ENCODE data around the gene ZNF311. TPM values are rescaled to one million over a fixed set of nuclear protein-coding genes. Genes with fewer than 3 reads are reported as not detected.

The ZNF311 gene
- 1.0 TPM for polyA plus RNA-seq (2013, experiment 1 of 4)
- 1.5 TPM for polyA plus RNA-seq (2013, experiment 2 of 4)
- polyA plus RNA-seq (2013, experiment 3 of 4), result 0.48 TPM
- 0.77 TPM for polyA plus RNA-seq (2013, experiment 4 of 4)

DNA sequence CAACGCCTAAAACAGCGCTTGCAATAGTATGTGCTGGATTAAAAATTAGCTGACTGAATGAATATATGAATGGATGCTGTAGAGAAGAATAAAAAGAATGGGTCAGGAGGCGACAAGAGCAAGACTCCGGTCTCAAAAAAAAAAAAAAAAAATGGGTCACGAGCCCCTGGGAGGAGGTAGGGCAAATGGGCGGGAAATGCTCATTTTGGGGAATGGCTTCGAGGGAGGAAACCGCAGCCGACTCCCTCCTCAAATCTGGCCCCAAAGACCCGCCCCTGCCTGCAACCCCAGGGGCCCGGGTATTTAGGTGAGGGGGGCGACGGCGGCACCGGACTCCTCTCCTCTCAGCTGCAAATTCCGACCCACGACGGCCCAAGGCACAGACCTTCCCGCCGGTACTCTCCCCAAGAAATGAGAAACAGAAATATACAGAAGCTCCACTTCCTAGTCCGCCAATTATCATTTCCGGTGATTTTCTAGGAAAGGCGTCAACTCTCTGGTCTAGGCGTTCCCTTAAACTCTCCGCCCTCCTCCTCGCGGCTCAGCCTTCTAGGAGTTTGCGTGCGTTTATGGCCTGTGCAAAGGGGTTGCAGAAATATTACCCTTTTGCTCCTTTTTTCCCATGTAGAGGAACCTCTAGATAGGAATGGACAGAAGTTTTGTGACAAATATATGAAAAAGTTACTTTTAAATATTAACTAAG is at the start of gene ZNF311:
Gene ZNF311, minus strand, starts transcription at position 133 of the 703 bp plus-strand sequence. CDS start 1,361 bp downstream, outside the sequence.
- H3K27me3 ChIP-seq (ENCODE audit: control insufficient read depth, insufficient read depth, low read length, poor library complexity, severe bottlenecking), result peaks cover 41% of the 10 kb centered on the region
- H3K4me1 ChIP-seq (ENCODE audit: control insufficient read depth, insufficient read depth, low read length), result no peaks in the 10 kb centered on the region
- peak within 1 kb of the TSS; percentile 11 for H3K4me3 ChIP-seq (ENCODE audit: insufficient read depth, low read depth, low read length)
- WGBS, 2 experiments, result 72 to 75% methylated on average over 29 of the region's 29 CpGs
- H3K9me3 ChIP-seq (ENCODE audit: control insufficient read depth, low read length), result no peaks in the 10 kb centered on the region
- no peaks in the 10 kb centered on the region for H3K36me3 ChIP-seq (ENCODE audit: control insufficient read depth, insufficient read depth, low read length)
- H3K27ac ChIP-seq (ENCODE audit: insufficient read depth, low read depth, low read length, poor library complexity, severe bottlenecking), result no peak within 1 kb of the TSS

DNA sequence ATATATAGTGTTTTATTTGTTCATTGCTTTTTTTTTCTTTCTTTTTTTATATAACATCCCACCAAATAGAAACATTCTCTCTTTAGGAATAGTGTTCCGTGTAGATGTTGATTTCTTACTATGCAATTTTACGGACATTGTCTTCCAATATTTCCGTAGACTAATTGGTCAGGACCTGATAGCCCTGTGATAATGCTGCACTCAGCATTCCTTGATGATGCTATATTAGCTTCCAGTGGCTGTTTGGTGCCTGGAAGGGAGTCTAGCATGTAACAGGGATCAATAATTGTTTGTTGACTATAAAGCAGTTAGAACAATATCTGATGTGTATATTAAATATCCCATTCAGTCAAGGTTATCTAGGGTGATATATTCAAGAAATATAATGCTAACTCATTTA is 46.6 kb upstream of the ZNF311 start:
- WGBS, 2 experiments, result 96 to 97% methylated on average over 3 of the region's 3 CpGs
- H3K27me3 ChIP-seq (ENCODE audit: control insufficient read depth, insufficient read depth, low read length, poor library complexity, severe bottlenecking), result no peaks in the 10 kb centered on the region
- no peaks in the 10 kb centered on the region for H3K9me3 ChIP-seq (ENCODE audit: control insufficient read depth, low read length)

DNA sequence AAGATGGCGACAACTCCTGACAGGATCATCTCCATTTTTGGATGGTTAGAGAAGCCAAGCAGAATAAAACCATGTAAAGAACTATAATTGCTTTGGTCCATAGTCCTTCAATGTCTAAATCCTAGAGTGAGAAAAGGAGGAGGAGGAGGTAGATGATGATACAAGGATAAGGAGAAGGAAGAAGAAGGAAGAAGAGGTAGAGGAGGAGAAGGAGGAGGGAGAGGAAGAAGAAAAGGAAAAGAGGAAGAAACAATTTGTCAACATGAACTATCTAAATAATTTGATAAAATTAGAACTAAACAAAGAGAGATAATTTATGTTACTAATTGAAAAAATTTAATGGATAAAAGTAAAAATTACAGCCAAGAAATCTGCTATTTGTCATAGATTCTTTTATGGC is 40.0 kb upstream of the ZNF311 start, which contains the start of gene OR2W1:
Gene OR2W1, minus strand, starts transcription at position 101 of the 400 bp plus-strand sequence. Its CDS starts 0 bp downstream, at position 101.
- H3K36me3 ChIP-seq (ENCODE audit: control insufficient read depth, insufficient read depth, low read length), result no peaks in the 10 kb centered on the region
- H3K4me3 ChIP-seq (ENCODE audit: insufficient read depth, low read depth, low read length), result no peak within 1 kb of the TSS
- H3K4me1 ChIP-seq (ENCODE audit: control insufficient read depth, insufficient read depth, low read length), result no peaks in the 10 kb centered on the region
- no peak within 1 kb of the TSS for H3K27ac ChIP-seq (ENCODE audit: insufficient read depth, low read depth, low read length, poor library complexity, severe bottlenecking)
- no peaks in the 10 kb centered on the region for H3K9me3 ChIP-seq (ENCODE audit: control insufficient read depth, low read length)
- 90 to 100% methylated on average over 1 of the region's 1 CpG for WGBS, 2 experiments
- no peaks in the 10 kb centered on the region for H3K27me3 ChIP-seq (ENCODE audit: control insufficient read depth, insufficient read depth, low read length, poor library complexity, severe bottlenecking)

More for the DNA sequence above, 46.6 kb upstream of the ZNF311 start:
- H3K4me3 ChIP-seq (ENCODE audit: insufficient read depth, low read depth, low read length), result no peak overlapping the region
- H3K27ac ChIP-seq (ENCODE audit: insufficient read depth, low read depth, low read length, poor library complexity, severe bottlenecking), result no peak overlapping the region
- H3K4me1 ChIP-seq (ENCODE audit: control insufficient read depth, insufficient read depth, low read length), result no peaks in the 10 kb centered on the region
- no peaks in the 10 kb centered on the region for H3K36me3 ChIP-seq (ENCODE audit: control insufficient read depth, insufficient read depth, low read length)

DNA sequence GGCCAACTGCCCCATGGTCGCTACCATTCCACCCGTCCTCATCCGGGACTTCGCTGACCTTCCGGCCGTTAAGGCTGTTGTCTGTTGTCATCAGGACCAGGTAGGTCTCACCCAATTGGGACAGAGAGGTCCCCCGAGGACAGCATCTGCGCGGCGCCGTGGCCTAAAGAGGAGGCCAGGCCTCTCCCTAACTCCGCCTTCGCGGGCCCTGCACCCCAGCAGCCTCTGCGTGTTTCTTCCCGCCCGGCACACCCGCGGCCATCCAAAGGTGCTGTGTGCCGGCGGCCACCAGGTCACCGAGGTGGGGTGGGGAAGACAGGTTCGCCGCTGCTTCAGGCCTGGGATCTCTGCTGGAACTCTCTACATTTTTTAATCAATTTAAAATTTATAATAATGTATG is 30.8 kb upstream of the ZNF311 start:
- H3K36me3 ChIP-seq (ENCODE audit: control insufficient read depth, insufficient read depth, low read length), result no peaks in the 10 kb centered on the region
- no peak overlapping the region for H3K4me3 ChIP-seq (ENCODE audit: insufficient read depth, low read depth, low read length)
- H3K4me1 ChIP-seq (ENCODE audit: control insufficient read depth, insufficient read depth, low read length), result no peaks in the 10 kb centered on the region
- 94 to 97% methylated on average over 21 to 23 of the region's 24 CpGs for WGBS, 2 experiments
- H3K27me3 ChIP-seq (ENCODE audit: control insufficient read depth, insufficient read depth, low read length, poor library complexity, severe bottlenecking), result no peaks in the 10 kb centered on the region
- H3K27ac ChIP-seq (ENCODE audit: insufficient read depth, low read depth, low read length, poor library complexity, severe bottlenecking), result no peak overlapping the region
- no peaks in the 10 kb centered on the region for H3K9me3 ChIP-seq (ENCODE audit: control insufficient read depth, low read length)

DNA sequence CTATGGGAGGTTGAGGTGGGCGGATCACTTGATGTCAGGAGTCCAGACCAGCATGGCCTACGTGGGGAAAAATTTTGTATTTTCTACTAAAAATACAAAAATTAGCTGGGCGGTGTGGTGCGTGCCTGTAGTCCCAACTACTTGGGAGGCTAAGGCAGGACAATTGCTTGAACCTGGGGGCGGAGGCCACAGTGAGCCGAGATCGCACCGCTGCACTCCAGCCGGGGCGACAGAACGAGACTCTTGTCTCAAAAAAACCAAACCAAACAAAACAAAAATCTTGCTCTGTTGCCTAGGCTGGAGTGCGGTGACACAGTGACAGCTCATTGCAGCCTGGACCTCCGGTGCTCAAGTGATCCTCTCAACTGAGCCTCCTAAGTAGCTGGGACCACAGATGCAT is 23.7 kb upstream of the ZNF311 start:
- no peaks in the 10 kb centered on the region for H3K36me3 ChIP-seq (ENCODE audit: control insufficient read depth, insufficient read depth, low read length)
- 91 to 94% methylated on average over 13 of the region's 13 CpGs for WGBS, 2 experiments
- no peaks in the 10 kb centered on the region for H3K9me3 ChIP-seq (ENCODE audit: control insufficient read depth, low read length)
- H3K4me1 ChIP-seq (ENCODE audit: control insufficient read depth, insufficient read depth, low read length), result no peaks in the 10 kb centered on the region
- no peaks in the 10 kb centered on the region for H3K27me3 ChIP-seq (ENCODE audit: control insufficient read depth, insufficient read depth, low read length, poor library complexity, severe bottlenecking)
- H3K27ac ChIP-seq (ENCODE audit: insufficient read depth, low read depth, low read length, poor library complexity, severe bottlenecking), result no peak overlapping the region
- no peak overlapping the region for H3K4me3 ChIP-seq (ENCODE audit: insufficient read depth, low read depth, low read length)

DNA sequence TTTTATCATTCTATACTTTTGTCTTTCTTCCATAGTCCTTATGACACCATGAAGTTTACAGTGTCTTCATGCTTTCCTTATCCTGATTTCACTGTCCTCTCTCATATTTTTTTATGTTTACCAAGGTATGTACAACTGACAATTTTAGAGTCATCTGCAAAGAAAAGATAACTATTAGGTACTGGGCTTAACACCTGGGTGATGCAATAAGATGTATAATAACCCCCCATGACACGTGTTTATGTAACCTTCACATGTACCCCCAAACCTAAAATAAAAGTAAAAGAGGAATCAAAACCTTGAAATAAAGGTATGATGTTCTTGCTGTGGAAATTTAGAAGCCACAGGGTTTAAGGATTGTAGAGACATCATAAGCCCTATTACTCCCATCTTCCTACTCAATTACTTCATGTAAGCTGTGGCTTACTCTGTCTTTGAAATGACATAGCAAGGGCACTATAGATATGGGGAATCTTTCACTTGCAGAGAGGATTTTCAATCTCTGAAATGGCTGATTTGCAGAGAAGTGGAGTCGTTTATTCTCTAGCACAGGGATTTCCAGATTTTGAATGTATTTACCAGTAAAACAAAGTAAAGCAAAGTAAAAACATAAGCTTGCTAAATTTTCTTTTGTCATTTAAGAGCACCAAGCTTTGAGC is 20.9 kb upstream of the ZNF311 start:
- Histone ChIP-seq H3K9me3 (ENCODE audit: control insufficient read depth, low read length) (no peaks in the 10 kb centered on the region), H3K27ac (ENCODE audit: insufficient read depth, low read depth, low read length, poor library complexity, severe bottlenecking) (no peak overlapping the region), H3K4me3 (ENCODE audit: insufficient read depth, low read depth, low read length) (no peak overlapping the region), H3K4me1 (ENCODE audit: control insufficient read depth, insufficient read depth, low read length) (no peaks in the 10 kb centered on the region), H3K27me3 (ENCODE audit: control insufficient read depth, insufficient read depth, low read length, poor library complexity, severe bottlenecking) (no peaks in the 10 kb centered on the region), H3K36me3 (ENCODE audit: control insufficient read depth, insufficient read depth, low read length) (no peaks in the 10 kb centered on the region)
- WGBS, 2 experiments, result 75 to 100% methylated on average over 1 of the region's 2 CpGs

DNA sequence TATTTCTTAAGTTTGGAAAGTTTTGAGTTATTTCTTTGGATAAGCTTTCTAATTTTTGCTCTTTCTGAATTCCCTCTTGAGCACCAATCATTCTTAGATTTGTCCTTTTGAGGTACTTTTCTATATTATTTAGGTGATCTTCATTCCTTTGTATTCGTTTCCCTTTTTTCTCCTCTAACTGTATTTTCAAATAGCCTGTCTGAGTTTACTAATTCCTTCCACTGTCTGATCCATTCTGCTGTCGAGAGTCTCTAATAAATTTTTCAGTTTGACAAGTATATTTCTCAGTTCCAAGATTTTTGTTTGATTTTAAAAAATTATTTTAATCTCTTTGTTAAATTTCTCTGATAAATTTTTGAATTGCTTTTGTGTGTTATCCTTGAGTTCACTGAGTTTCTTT is 16.3 kb upstream of the ZNF311 start:
- 82 to 83% methylated on average over 2 of the region's 2 CpGs for WGBS, 2 experiments
- Histone ChIP-seq H3K4me3 (ENCODE audit: insufficient read depth, low read depth, low read length) (no peak overlapping the region), H3K27ac (ENCODE audit: insufficient read depth, low read depth, low read length, poor library complexity, severe bottlenecking) (no peak overlapping the region), H3K9me3 (ENCODE audit: control insufficient read depth, low read length) (no peaks in the 10 kb centered on the region), H3K4me1 (ENCODE audit: control insufficient read depth, insufficient read depth, low read length) (no peaks in the 10 kb centered on the region), H3K27me3 (ENCODE audit: control insufficient read depth, insufficient read depth, low read length, poor library complexity, severe bottlenecking) (no peaks in the 10 kb centered on the region), H3K36me3 (ENCODE audit: control insufficient read depth, insufficient read depth, low read length) (no peaks in the 10 kb centered on the region)

DNA sequence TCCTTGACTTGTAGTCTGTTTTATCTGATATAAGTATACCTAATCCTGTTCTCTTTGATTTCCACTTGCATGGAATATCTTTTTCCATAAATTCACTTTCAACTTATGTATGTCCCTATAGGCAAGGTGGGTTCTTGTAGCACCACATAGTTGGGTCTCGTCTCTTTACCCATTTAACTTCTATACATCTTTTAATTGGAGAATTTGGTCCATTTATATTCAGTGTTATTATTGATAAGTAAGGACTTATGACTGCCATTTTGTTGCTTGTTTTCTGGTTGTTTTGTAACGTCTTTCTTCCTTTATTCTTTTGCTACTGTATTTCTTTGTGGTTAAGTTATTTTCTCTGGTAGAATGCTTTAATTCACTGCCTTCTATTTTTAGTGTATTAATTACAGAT is 14.5 kb upstream of the ZNF311 start:
- Histone ChIP-seq H3K36me3 (ENCODE audit: control insufficient read depth, insufficient read depth, low read length) (no peaks in the 10 kb centered on the region), H3K27me3 (ENCODE audit: control insufficient read depth, insufficient read depth, low read length, poor library complexity, severe bottlenecking) (peaks cover 7% of the 10 kb centered on the region), H3K27ac (ENCODE audit: insufficient read depth, low read depth, low read length, poor library complexity, severe bottlenecking) (no peak overlapping the region), H3K9me3 (ENCODE audit: control insufficient read depth, low read length) (no peaks in the 10 kb centered on the region), H3K4me3 (ENCODE audit: insufficient read depth, low read depth, low read length) (no peak overlapping the region), H3K4me1 (ENCODE audit: control insufficient read depth, insufficient read depth, low read length) (no peaks in the 10 kb centered on the region)
- 97% methylated on average over 2 of the region's 2 CpGs; no CpG with 5 or more reads in 1 of the 2 experiments for WGBS, 2 experiments

DNA sequence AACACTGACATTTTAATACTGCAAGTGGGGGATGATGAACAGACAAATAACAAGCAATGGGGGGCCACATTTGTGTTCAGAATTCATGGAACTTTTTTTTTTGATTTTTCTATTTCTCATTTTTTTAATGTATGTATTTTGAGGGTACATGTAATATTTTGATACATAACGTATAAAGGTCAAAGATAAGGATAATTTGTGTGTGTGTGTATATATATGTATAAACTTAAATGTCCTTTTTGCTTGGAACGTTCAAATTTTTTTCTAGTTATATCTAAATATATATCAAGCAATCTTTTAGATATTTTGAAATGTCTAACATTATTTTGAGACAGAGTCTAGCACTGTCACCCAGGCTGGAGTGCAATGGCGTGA is 12.3 kb upstream of the ZNF311 start:
- WGBS, 2 experiments, result 65 to 73% methylated on average over 1 of the region's 3 CpGs
- Histone ChIP-seq H3K36me3 (ENCODE audit: control insufficient read depth, insufficient read depth, low read length) (no peaks in the 10 kb centered on the region), H3K4me3 (ENCODE audit: insufficient read depth, low read depth, low read length) (no peak overlapping the region), H3K27me3 (ENCODE audit: control insufficient read depth, insufficient read depth, low read length, poor library complexity, severe bottlenecking) (peaks cover 16% of the 10 kb centered on the region), H3K27ac (ENCODE audit: insufficient read depth, low read depth, low read length, poor library complexity, severe bottlenecking) (no peak overlapping the region), H3K4me1 (ENCODE audit: control insufficient read depth, insufficient read depth, low read length) (no peaks in the 10 kb centered on the region), H3K9me3 (ENCODE audit: control insufficient read depth, low read length) (no peaks in the 10 kb centered on the region)

DNA sequence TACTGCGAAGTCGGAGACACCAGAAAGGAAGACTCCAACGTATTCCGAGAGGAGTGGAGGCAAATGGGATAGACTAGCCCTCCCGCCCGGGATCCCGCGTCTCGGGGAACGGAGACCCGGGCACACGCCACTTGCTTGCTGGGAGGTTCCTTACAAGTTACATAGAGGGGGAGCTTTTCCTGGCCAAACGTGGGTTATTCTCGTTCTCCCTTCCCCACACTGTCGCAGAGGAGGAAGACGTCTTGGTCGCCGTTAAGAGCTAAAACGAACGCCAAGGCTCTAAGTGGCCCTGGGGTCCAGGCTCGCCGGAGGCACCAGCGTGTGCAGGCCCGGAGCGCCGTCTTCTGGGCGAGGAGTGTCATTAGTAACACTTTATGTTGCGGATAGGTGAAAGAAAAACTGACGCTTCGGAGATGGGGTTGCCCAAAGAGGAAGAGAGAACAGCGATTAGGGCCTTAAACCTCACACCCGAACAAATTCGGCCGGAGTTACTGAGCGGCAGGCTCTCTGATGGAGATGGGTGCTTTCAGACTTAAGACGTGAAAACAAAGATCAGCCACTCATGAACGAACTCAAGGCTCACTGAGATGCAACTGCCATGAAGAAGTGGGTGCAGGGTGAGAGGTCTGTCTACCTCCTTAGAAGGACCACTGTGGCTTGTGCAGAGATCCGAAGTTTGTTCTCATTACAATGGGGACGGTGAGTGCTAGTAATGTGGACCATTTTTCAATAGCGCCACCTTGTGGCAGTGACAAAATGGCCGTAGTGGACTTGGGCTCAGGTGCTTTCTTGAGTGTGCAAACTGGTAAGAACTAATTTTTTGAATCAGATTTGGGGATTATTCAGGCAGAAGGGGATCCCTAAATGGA is 11.7 kb upstream of the ZNF311 start:
- Histone ChIP-seq H3K4me1 (ENCODE audit: control insufficient read depth, insufficient read depth, low read length) (no peaks in the 10 kb centered on the region), H3K27me3 (ENCODE audit: control insufficient read depth, insufficient read depth, low read length, poor library complexity, severe bottlenecking) (peaks cover 22% of the 10 kb centered on the region), H3K9me3 (ENCODE audit: control insufficient read depth, low read length) (no peaks in the 10 kb centered on the region), H3K4me3 (ENCODE audit: insufficient read depth, low read depth, low read length) (peak overlapping the region; percentile 66), H3K36me3 (ENCODE audit: control insufficient read depth, insufficient read depth, low read length) (no peaks in the 10 kb centered on the region), H3K27ac (ENCODE audit: insufficient read depth, low read depth, low read length, poor library complexity, severe bottlenecking) (no peak overlapping the region)
- WGBS, 2 experiments, result 1% methylated on average over 41 of the region's 41 CpGs

All from ectodermal cell (in vitro differentiated cells).